HCT116 (cell line): Measurements from ENCODE around the gene SPAG4.
A peak's percentile ranks its signal among the peaks of the same experiment; 100 is the strongest.

Experiments
- ZNF274 ChIP-seq: fragments of 200-500 bp; sonication (Bioruptor generic); IDR thresholded peaks from 2 replicates; pipeline ENCODE4 v1.6.1; 2014; ENCODE audit warnings: mild to moderate bottlenecking, low read depth, low read length, inconsistent platforms
- TF ChIP-seq, protein P1 (sequence below), 3 experiments: fragments of 200-600 bp in 1 of 3; sonication (generic) in 1 of 3; IDR thresholded peaks in 2 of 3; conservative IDR thresholded peaks in 1 of 3; 2 replicates each; pipeline ENCODE4 v1.5.1; 2012 to 2017; ENCODE audit warnings: low read depth in 2 of 3, low read length in 2 of 3, antibody characterized with exemption in 1 of 3, borderline replicate concordance in 1 of 3, control low read depth in 1 of 3, mild to moderate bottlenecking in 1 of 3, mixed read lengths in 1 of 3, mixed run types in 1 of 3, moderate library complexity in 1 of 3; ENCODE audit not compliant: insufficient read depth in 1 of 3
- TF ChIP-seq, protein P2 (sequence below): IDR thresholded peaks from 2 replicates; pipeline ENCODE4 v1.6.1; 2012

DNA sequence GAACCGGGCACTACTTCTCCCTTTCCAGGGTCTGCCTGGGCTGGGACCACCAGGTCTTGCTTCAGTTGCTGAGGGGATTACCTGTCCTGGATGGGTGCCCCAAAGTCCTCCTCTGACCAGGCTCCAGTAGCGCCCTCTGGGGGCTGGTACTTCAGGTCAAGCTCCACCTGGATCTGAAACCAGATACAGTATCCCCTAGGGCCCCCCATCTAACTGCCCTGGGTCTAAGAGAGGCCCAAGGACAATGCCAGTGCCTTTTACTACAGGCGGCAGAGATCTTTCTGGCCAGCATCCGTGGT lies 11.2 kb upstream of the SPAG4 start:
- TF ChIP-seq ZNF274 = no peak
- TF ChIP-seq, protein P1, sequence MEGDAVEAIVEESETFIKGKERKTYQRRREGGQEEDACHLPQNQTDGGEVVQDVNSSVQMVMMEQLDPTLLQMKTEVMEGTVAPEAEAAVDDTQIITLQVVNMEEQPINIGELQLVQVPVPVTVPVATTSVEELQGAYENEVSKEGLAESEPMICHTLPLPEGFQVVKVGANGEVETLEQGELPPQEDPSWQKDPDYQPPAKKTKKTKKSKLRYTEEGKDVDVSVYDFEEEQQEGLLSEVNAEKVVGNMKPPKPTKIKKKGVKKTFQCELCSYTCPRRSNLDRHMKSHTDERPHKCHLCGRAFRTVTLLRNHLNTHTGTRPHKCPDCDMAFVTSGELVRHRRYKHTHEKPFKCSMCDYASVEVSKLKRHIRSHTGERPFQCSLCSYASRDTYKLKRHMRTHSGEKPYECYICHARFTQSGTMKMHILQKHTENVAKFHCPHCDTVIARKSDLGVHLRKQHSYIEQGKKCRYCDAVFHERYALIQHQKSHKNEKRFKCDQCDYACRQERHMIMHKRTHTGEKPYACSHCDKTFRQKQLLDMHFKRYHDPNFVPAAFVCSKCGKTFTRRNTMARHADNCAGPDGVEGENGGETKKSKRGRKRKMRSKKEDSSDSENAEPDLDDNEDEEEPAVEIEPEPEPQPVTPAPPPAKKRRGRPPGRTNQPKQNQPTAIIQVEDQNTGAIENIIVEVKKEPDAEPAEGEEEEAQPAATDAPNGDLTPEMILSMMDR (IDR thresholded peaks at IDR 0.05 in 2 of 3, conservative IDR thresholded peaks at IDR 0.05 in 1 of 3; ENCODE audit: borderline replicate concordance in 1 of 3, insufficient read depth in 1 of 3, low read depth in 2 of 3, low read length in 2 of 3) = peak in 2 of 3 experiments; percentile 62 to 70; a peak in 4 of 6 replicates
- TF ChIP-seq, protein P2, sequence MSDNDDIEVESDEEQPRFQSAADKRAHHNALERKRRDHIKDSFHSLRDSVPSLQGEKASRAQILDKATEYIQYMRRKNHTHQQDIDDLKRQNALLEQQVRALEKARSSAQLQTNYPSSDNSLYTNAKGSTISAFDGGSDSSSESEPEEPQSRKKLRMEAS = no peak
